HG02610 (cell line): ENCODE results near the gene CELF5.

ENCODE experiments used
- ATAC-seq: cut with Tn5 transposase; IDR thresholded peaks from one replicate; pipeline ENCODE4 v1.9.1; 2021; ENCODE audit warnings: mild to moderate bottlenecking, moderate library complexity; ENCODE audit not compliant: unreplicated experiment

The CELF5 gene

DNA sequence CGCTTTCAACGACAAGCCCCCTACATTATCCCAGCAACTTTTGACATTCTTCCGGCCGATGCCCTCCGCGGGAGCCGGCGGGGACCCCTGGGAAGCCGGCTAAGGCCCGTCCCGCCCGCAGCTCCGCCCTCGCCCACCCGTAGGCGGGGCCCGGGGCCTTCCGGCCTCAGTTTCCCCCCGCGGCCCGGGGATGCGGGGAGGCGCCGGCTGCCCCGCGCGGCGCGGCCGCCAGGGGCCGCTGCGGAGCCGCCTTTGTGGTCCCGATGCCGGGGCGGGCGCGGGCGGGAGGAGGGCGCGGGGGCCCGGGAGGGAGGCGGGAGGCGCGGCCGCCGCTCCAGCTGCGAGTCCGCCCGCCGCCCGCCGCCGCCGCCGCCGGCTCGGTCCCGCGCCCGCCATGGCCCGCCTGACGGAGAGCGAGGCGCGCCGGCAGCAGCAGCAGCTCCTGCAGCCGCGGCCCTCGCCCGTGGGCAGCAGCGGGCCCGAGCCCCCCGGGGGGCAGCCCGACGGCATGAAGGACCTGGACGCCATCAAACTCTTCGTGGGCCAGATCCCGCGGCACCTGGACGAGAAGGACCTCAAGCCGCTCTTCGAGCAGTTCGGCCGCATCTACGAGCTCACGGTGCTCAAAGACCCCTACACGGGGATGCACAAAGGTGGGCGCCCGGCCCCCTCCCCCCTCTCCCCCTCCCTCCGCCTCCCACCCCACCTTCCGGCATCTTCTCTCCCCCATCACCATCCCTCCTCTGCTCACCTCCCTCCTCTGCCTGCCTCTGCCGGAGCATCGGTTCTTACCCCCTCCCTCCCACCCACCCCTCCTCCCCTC lies at the start of gene CELF5:
CELF5 (plus strand) TSS at position 316 of the 823 bp plus-strand sequence; CDS start at position 395, 79 bp downstream.
- ATAC-seq = no peak

DNA sequence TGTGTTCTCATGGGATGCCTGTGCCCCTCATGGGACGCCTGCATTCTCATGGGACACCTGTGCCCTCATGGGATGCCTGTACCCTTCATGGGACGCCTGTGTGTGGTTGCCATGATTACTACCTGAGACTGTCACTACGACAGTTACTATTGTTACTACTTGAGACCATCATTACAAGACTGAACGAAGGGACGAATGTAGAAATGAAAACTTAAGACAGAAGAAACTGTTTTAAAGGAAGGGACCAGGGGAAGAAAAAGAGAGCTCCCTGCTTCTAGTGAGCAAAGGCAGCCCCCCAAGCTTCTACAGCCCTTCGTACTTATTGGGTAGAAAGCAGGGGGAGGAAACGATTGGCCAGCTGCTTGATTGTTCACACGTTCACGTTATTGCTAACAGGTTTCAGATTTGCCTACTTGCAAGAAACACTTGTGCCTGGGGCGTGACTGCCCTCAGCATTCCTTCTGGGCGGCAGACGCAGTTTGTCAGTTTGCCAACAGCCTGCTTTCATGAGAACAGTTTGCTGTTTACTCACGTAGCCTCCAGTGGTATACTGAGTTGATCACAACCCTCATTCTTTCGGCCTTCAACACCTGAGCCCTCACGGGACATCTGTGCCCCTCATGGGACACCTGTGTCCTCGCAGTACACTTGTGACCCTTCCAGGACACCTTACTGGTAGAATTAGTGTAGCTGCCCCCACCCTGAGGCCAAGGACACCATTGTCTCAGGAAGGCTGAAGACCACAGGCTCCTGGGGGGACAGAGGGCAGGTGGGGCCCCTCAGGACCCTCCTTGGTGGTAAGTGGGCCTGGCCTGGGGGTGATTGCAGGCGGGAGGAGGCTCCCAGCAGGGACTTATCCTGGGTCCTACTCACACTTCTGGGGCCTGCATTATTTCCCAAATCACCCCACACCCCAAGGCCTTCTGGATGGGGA lies 48.4 kb upstream of the CELF5 start:
- ATAC-seq = no peak

DNA sequence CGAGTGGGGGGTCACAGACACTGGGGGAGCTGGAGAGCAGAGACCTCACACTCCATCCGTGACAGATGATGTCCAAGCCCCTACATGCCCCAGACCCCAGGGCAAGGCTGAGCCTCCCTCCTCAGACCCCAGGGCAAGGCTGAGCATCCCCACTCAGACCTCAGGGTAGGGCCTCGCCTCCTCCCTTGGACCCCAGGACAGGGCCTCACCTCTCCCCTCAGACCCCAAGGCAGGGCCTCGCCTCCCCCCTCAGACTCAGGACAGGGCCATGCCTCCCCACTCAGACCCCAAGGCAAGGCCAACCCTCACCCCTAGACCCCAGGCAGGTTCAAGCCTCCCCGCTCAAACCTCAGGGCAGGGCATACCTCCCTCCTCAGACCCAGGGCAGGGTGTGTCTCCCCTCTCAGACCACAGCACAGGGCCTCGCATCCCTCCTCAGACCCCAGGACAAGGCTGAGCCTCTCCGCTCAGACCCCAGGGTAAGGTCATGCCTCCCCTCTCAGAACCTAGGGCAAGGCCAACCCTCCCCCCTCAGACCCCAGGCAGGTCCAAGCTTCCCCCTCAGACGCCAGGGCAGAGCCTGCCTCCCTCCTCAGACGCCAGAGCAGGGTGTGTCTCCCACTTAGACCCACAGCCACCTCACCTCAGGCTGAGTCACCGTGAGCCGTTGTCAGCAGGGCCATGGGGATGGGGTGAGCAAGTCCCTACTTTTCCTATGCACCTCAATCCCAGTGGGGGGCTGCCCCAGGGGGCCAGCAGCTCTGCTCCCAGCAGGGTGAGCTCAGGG lies 47.6 kb upstream of the CELF5 start:
- ATAC-seq = no peak

GRCh38 chr19:3178377-3178972 lies 46.0 kb upstream of the CELF5 start, which contains the start of gene S1PR4:
Gene S1PR4 (plus strand): TSS chr19:3178769. CDS start chr19:3178793, 24 bp downstream.
- peak; percentile 22 for ATAC-seq

GRCh38 chr19:3178973-3179738 lies 45.3 kb upstream of the CELF5 start:
- ATAC-seq = peak; percentile 7

GRCh38 chr19:3179739-3180293 lies 44.6 kb upstream of the CELF5 start:
- ATAC-seq = no peak

GRCh38 chr19:3183721-3184641 lies 40.5 kb upstream of the CELF5 start:
- ATAC-seq = no peak

DNA sequence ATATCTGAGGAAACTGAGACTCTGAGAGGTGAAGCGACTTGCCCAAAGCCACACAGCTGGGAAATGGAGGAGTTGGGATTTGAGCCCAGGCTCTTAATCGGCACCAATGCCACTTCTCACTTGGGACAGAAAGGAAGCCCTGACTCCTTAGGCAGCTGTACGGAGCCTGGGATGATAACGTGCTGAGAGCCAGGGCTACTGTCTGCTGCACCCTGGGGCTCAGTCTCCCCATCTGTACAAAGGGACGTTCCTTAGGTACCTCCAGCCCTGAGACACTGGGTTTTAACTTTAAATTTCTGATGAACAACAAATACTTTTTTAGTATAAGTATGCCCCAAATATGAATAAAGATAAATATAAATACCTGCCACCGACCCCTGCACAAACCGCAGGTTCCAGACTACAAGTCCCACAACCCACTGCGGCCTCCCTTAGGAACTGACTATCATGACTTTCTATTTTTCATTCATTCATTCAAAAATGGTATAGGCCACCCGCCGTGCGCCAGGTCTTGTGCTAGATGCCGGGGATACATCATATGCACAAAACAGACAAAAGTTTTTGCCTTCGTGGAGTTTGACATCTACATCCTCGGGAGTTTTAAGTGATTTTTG lies 39.5 kb upstream of the CELF5 start:
- ATAC-seq = peak; percentile 20

GRCh38 chr19:3185461-3186159 lies 38.9 kb upstream of the CELF5 start, which contains the start of gene NCLN:
Gene NCLN (plus strand): TSS chr19:3185930. CDS start chr19:3186031, 101 bp downstream.
- peak; percentile 63 for ATAC-seq

- no peak for ATAC-seq
Measured at GRCh38 chr19:3186160-3186688, 38.2 kb upstream of the CELF5 start.

DNA sequence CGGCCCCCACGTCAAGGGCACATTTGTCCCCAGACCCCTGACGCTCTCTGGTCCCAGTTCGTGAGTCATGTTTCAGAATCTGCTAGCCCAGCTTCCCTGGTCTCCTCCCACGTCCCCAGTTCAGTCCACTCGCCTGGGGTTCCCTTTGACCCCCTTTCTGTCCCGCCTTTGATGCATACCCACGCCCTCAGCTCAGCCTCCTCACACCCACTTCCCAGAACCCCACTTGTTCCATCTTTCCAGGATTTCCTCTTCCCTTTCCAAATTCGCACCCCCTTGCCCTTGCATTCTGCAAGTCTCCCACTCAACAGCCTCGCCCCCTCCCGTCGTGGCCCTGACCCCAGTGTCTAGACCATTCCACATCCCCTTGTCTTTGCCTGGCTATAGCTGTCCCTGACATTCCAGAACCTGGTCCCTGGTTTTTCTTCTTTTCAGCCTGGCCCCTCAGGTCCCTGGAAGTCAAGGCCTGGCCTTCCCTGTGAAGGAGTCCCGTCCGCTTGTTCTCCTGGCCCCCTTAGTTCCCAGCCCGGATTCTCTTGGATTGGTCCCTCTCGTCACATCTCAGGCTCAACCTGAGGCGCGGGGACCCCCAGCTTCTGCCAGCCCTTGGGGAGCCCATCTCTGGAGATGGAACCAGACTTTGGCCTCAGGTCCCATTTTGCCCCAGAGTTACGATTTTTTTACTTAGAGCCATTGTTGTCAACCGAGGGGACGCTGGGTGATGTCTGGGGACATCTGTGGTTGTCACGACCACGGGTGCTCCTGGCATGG lies 37.4 kb upstream of the CELF5 start:
- no peak for ATAC-seq

DNA sequence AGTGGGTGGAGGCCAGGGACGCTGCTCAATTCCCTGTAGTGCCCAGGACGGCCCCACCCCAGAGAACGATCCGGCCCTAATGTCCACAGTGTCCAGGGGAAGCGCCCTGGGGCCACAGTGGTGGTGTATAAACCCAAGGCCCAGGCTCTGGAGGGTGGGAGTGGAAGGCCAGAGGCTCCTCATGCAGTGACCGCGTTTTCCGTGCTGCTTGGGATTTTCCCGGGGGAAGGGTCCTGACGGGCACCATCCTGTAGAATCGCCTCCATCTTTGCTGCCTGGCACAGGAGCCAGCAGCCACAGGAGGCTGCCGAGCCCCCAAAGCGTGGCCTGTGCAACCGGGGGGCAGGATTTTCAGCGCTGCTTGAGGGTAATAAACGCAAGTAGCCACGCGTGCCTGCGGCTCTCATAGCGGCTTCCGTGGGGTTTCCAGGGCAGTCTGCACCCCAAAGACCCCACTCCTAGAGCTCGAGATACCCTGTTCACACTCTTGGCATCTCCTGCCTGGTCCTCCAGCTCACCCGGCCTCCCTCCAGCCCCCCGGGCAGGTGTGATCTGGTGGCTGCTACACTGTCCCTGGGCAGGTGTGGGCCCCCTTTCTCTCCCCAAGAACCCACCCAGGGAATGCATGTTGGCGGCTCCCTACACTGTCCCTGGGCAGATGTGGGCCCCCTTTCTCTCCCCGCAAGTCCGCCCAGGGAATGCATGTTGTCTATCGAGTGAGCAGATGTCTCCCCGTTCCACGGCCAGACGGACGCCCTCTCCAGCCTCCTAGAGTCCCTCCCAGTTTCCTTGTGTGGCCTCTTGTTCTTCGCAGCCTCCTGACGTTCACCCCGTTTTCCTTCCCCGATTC lies 36.6 kb upstream of the CELF5 start:
- ATAC-seq = no peak

DNA sequence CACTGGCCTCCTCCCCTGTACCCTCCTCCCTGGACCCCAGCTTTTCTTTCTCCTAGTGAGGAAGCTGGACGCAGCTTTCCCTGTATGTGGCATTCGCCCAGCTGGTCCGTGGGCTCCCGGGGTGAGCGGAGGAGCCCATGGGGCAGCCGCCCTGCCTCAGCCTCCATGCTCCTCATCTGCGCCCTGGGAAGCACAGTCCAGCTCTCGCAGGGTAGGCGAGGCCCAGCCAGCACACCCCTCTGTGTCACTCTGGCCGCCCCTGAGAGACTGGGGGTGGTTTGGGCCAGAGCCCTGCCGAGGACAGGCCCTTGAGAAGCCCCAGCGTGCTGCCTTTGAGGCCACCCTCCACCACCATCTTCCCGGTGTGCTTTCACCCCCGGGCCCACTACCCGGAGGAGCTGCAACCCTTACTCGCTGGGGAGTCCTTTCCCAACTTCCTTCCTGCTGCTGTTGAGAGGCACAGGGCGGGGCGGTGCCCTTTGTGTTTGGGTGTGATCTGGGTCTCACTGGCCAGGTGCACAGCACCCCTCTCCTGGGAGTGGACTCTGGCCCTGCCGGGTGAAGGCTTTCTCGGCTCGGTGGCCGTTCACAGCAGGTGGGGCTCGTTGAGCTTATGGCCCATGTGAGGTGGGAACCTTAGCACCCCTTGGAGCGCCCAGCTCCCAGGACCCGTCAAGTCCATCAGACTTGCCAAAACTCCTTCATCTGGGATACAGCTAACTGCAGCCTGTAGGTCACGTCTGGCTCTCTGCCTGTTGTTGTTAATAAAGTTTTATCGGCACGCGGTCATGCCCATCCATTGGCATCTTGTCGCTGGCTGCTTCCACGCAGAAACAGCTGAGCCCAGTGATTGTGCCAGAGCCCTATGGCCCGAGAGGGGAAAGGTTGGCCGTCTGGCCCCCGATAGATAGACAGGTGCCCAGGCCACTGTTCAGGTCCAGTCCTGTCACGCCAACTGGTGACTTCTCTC lies 35.5 kb upstream of the CELF5 start:
- ATAC-seq = no peak
